K562 treated with DMSO at 1 percent for 48 hours (cell line): Measurements from ENCODE around the gene RILPL2. TPM values are rescaled to one million over a fixed set of nuclear protein-coding genes. Genes with fewer than 3 reads are reported as not detected.

ENCODE experiments used
- total RNA-seq: library from RNA; unstranded; fragments of 300-600 nt; gene quantifications from 2 replicates; pipeline ENCODE4 v1.2.3, GENCODE V29; 2022; ENCODE audit warnings: low replicate concordance; ENCODE audit errors: extremely low read depth

RILPL2 gene, protein sequence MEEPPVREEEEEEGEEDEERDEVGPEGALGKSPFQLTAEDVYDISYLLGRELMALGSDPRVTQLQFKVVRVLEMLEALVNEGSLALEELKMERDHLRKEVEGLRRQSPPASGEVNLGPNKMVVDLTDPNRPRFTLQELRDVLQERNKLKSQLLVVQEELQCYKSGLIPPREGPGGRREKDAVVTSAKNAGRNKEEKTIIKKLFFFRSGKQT
- not detected in 2 replicates for total RNA-seq

DNA sequence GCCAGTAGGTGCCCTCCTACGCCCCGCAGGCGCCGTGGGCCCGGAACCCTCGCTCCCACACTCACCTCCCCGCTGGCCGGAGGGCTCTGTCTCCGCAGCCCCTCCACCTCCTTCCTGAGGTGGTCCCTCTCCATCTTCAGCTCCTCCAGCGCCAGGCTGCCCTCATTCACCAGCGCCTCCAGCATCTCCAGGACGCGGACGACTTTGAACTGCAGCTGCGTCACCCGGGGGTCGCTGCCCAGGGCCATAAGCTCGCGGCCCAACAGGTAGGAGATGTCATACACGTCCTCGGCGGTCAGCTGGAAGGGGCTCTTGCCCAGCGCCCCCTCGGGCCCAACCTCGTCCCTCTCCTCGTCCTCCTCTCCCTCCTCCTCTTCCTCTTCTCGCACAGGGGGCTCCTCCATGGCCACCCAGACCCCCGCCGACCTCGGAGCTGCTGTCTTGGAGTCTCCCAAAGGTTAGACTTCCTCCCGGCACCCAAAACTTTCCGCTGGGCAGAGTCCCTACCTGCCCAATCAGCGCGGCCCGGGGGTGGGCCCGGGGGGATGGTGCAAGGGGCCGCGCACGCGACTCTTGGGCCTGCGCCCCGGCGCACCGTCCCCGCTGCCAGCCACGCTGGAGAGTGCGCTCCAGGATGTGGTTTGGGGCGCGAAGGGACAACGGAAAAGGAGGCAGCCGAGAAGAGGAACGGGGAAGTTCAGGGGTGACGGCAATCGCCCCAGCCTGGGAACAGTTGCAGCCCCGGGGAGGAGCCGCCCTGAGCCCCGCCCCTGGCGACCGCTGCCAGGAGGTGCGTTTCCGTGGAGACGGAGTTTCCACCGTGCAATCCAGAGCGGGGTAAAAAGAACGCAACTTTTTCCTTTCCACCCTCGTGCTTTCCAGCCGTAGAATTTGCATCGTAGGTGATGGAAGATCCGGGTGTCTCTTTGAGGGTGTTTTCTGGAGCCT lies at the start of gene RILPL2:
RILPL2 (minus strand) TSS at position 668 of the 948 bp plus-strand sequence; CDS start at position 404, 264 bp downstream.

DNA sequence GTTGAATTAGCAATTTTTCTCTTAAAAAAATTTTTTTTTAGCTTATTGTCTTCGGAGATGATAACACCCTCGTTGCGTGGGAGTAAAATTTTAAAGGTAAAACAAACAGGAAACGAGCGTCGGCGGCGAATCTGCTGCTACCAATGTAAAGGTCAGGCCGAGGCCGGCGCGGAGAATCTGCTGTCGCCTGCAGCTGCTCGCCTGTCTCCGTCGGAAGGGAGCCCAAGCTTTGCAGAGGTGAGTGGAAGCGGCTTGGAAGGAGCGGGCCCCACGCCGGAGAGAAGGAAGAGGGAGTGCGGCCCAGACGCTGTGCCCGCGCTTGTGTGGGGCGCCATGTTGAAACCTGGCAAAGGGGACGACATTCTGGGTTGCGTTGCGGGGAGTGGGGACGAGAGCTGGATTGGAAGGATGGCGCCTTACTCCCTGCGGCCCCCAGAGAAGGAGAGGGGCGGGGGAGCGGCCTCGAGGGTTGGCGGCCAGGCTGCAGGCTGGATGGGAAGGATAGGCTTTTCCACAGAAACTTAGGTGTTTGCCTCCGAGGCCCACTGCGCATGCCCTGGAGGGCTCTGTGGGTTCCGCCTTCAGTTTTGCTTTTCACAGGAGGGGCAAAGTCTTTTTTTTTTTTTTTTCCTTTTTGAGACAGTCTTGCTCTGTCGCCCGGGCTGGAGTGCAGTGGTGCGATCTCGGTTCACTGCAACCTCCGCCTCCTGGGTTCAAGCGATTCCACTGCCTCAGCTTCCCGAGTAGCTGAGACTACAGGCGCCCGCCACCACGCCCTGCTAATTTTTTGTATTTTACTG lies 21.7 kb upstream of the RILPL2 start, which contains the start of gene SNRNP35:
SNRNP35 (plus strand) TSS at position 160 of the 800 bp plus-strand sequence. CDS start 7,402 bp downstream, outside the sequence.

Other genes starting within 250 kb of the RILPL2 start
- not detected in 2 replicates for gene MPHOSPH9, start 203.5 kb downstream of the RILPL2 start, total RNA-seq
- gene MTRFR, start 203.2 kb downstream of the RILPL2 start, total RNA-seq: not detected in 2 replicates
- not detected in 2 replicates for gene CDK2AP1, start 164.8 kb downstream of the RILPL2 start, total RNA-seq
- not detected in 2 replicates for gene SBNO1, start 71.8 kb downstream of the RILPL2 start, total RNA-seq
- not detected in 2 replicates for gene KMT5A, start 52.6 kb downstream of the RILPL2 start, total RNA-seq
- gene SNRNP35, start 21.5 kb upstream of the RILPL2 start, total RNA-seq: not detected in 2 replicates
- not detected in 2 replicates for gene RILPL1, start 97.0 kb upstream of the RILPL2 start, total RNA-seq
- not detected in 2 replicates for gene TMED2, start 147.9 kb upstream of the RILPL2 start, total RNA-seq
- gene DDX55, start 165.4 kb upstream of the RILPL2 start, total RNA-seq: not detected in 2 replicates
- not detected in 2 replicates for gene EIF2B1, start 197.0 kb upstream of the RILPL2 start, total RNA-seq
- not detected in 2 replicates for gene GTF2H3, start 197.1 kb upstream of the RILPL2 start, total RNA-seq
- not detected in 2 replicates for gene TCTN2, start 234.4 kb upstream of the RILPL2 start, total RNA-seq